Testis (tissue), 2 donors: ENCODE measurements around the gene CDK10.

Source experiments
- CTCF ChIP-seq, 3 experiments: fragments of 450-650 bp in 2 of 3; fragments of 200-600 bp in 1 of 3; sonication (generic) in 1 of 3; IDR thresholded peaks; one replicate each; pipeline ENCODE4 v1.5.1; 2016 to 2019; ENCODE audit warnings: antibody characterized with exemption in 3 of 3, mild to moderate bottlenecking in 2 of 3, moderate library complexity in 1 of 3
- POLR2A ChIP-seq: fragments of 450-650 bp; IDR thresholded peaks from one replicate; pipeline ENCODE4 v1.6.1; 2017; ENCODE audit warnings: antibody characterized with exemption, mild to moderate bottlenecking, moderate library complexity

- peak; percentile 62 to 87 (median 76) for TF ChIP-seq CTCF (IDR thresholded peaks at IDR 0.05)
- TF ChIP-seq POLR2A = no peak
Observed at GRCh38 chr16:89700100-89700648, 13.7 kb downstream of the CDK10 start.
